Stimulated activated CD8-positive, alpha-beta memory T cell treated with anti-CD3 and anti-CD28 coated beads, Interleukin-15, amount 100 ng/mL, for 4 hours (primary cell): ENCODE measurements around the gene DOCK2.
"Not testable (repeated sequence)": the region's sequence is repeated elsewhere in the genome, so short reads cannot be mapped to it uniquely, and the experiment has no call there.

Experiments
- DNase-seq, 2 donors: peaks; one replicate each; pipeline ENCODE4 v3.0.0-alpha.2; 2020; ENCODE audit warnings: low read depth in 2 of 2

DOCK2 gene

GRCh38 chr5:170056561-170057267 is 419.6 kb downstream of the DOCK2 start:
- no peak for DNase-seq

- no peak for DNase-seq
Observed at GRCh38 chr5:170057311-170057710, 420.2 kb downstream of the DOCK2 start.

GRCh38 chr5:170059221-170059620 is 422.1 kb downstream of the DOCK2 start:
- no peak for DNase-seq

GRCh38 chr5:170067152-170067551 is 430.1 kb downstream of the DOCK2 start:
- DNase-seq: no peak

GRCh38 chr5:170067574-170068170 is 430.6 kb downstream of the DOCK2 start:
- no peak for DNase-seq

- DNase-seq: no peak
Observed at GRCh38 chr5:170069512-170069911, 432.4 kb downstream of the DOCK2 start.

GRCh38 chr5:170070556-170071412 is 433.7 kb downstream of the DOCK2 start:
- no peak for DNase-seq

- no peak for DNase-seq
Observed at GRCh38 chr5:170071748-170072147, 434.7 kb downstream of the DOCK2 start.

- no peak for DNase-seq
Observed at GRCh38 chr5:170075696-170076095, 438.6 kb downstream of the DOCK2 start.

GRCh38 chr5:170076211-170076610 is 439.1 kb downstream of the DOCK2 start:
- no peak for DNase-seq

- DNase-seq: no peak
Observed at GRCh38 chr5:170076739-170077138, 439.7 kb downstream of the DOCK2 start.

- DNase-seq: no peak
Observed at GRCh38 chr5:170077526-170077925, 440.5 kb downstream of the DOCK2 start.

- no peak for DNase-seq
Observed at GRCh38 chr5:170078458-170078857, 441.4 kb downstream of the DOCK2 start.

GRCh38 chr5:170078931-170079330 is 441.9 kb downstream of the DOCK2 start:
- DNase-seq: no peak

- DNase-seq: no peak
Observed at GRCh38 chr5:170080217-170080616, 443.1 kb downstream of the DOCK2 start.

- no peak for DNase-seq
Observed at GRCh38 chr5:170080786-170081445, 443.8 kb downstream of the DOCK2 start.

- no peak for DNase-seq
Observed at GRCh38 chr5:170081616-170082015, 444.5 kb downstream of the DOCK2 start.

- DNase-seq: no peak
Observed at GRCh38 chr5:170082701-170083100, 445.6 kb downstream of the DOCK2 start.

GRCh38 chr5:170087168-170087817 is 450.2 kb downstream of the DOCK2 start:
- no peak for DNase-seq

- no peak for DNase-seq
Observed at GRCh38 chr5:170092455-170093101, 455.5 kb downstream of the DOCK2 start.

GRCh38 chr5:170094329-170094728 is 457.3 kb downstream of the DOCK2 start:
- DNase-seq: not testable (repeated sequence)
